ENCODE data around the gene CNMD.

DNA sequence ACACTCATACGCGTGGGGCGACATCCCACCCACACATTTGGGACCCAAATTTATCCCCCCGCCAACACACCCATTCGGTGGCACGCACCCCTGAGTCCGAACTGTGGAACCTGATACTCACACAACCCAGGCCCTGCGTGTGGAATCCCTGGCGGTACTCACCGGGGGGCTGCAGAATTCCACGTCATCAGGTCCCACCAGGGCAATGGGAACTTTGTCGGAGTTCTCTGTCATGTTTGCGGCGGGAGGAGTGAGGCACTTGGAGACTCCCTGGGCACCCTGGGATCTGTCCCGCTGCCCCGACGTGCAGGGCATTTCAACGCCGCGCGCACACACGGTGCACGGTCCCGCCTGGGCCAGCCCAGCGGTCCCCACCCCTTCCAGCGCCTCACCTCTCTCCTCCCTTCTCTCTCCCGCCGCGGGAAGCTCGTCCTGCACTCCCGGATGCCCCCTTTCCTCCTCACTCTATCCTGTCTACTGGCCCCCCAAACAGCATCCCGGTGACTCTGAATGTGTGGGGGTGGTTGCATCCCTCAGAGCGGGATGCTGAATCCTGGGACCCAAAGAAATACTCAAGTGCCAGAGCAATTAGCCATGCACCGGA lies at the start of gene CNMD:
- TF ChIP-seq, protein P1, sequence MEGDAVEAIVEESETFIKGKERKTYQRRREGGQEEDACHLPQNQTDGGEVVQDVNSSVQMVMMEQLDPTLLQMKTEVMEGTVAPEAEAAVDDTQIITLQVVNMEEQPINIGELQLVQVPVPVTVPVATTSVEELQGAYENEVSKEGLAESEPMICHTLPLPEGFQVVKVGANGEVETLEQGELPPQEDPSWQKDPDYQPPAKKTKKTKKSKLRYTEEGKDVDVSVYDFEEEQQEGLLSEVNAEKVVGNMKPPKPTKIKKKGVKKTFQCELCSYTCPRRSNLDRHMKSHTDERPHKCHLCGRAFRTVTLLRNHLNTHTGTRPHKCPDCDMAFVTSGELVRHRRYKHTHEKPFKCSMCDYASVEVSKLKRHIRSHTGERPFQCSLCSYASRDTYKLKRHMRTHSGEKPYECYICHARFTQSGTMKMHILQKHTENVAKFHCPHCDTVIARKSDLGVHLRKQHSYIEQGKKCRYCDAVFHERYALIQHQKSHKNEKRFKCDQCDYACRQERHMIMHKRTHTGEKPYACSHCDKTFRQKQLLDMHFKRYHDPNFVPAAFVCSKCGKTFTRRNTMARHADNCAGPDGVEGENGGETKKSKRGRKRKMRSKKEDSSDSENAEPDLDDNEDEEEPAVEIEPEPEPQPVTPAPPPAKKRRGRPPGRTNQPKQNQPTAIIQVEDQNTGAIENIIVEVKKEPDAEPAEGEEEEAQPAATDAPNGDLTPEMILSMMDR (IDR thresholded peaks at IDR 0.05): no peak
- no peak for TF ChIP-seq EZH2phosphoT487 (IDR thresholded peaks at IDR 0.05)
- TF ChIP-seq EZH2 (IDR thresholded peaks at IDR 0.05): peak; percentile 54
